DMS153 treated with DMSO at 0.1 percent for 48 hours (cell line): ENCODE data around the gene FOXP1.

ENCODE experiments used
- DNase-seq: peaks from one replicate; lab custom pipeline; 2025; ENCODE audit not compliant: unreplicated experiment; lab: John Stamatoyannopoulos, UW

Gene FOXP1

GRCh38 chr3:71488391-71488809 lies 95.1 kb downstream of the FOXP1 start:
- DNase-seq = no peak

DNA sequence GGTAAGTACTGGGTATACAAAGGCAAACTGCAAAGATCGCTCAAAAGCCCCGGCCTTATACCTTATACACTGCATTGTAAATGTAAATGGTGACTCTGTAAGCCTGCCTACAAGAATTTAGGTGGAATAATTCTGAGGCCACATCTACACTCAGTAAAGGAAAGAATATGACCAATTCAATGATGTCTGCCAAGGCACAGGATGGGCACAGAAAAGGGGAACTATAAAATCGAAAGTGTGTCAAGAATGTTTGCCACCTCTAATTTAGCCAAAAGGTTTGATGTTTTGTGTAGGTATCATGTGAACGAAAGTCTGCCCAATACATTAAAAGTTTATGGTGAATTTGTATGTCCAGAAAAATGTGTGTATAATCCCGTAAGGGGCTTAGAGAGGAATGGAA lies 96.1 kb downstream of the FOXP1 start:
- DNase-seq = no peak

- DNase-seq = no peak
These were observed 96.7 kb downstream of the FOXP1 start for GRCh38 chr3:71486831-71487230.

GRCh38 chr3:71485896-71486295 lies 97.6 kb downstream of the FOXP1 start:
- no peak for DNase-seq

DNA sequence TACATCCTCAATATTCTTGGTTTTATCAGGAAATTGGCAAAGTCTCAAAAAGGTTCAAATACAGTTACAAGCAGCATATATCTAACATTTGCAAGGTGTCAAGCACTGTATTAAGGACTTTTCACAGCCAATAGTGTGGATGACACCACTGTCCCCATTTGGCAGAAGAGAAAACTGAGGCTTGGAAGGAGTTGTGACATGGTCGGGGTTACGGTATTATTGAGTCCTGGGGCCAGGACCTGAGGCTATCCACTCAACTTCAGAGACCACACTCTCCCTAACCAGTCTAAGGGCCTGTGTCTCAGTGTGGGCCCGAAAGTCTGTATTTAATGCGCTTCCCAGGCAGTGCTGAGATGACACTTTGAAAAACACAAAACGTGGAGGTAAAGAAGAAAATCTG lies 99.1 kb downstream of the FOXP1 start:
- DNase-seq = no peak

DNA sequence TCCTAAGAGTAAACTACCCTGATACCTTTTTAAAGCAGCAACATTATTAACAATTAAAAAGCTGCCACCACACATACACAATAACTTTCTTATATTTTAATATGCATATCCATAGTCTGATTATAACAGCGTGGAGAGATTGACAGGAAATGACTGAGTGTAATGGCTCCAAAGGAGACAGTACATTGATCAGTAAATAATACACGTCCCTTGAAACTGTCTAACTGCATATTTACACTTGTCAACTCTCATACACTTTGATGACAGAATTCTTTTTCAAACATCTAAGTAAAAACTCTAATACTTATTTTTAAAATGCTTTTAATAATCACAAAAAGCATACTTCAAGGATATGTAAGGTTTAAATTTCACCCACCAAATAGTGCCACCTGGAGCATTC lies 99.5 kb downstream of the FOXP1 start:
- no peak for DNase-seq

DNA sequence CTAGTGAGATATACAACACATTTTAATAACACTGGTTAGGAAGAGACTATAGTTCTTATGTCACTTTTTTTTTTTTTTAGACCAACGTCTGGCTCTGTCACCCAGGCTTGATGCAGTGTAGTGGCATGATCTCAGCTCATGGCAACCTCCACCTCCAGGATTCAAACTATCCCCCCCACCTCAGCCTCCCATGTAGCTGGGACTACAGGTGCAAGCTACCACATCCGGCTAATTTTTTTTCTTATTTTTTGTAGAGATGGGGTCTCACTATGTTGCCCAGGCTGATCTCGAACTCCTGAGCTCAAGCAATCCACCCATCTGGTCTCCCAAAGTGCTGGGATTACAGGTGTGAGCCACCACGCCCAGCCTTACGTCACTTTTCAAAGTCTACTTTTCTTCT lies 100.8 kb downstream of the FOXP1 start:
- no peak for DNase-seq

DNA sequence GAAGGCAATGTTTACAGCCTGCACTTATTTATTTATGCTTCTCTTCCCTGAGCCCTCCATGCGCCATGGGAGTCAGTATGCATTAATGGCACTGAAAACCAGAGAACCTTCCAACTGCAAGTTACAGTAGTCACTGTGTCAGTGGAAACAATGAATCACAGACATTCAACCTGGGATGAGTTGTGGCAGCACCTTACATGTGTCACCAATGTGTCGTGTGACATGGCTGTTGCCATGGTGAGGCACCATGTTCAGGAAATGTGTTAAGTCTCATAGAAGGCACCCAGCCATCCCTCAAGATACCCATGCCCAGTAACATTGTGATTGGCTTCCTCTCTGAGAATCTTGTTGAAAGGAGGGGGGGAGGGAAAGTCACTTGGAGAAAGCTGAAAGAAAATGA lies 105.0 kb downstream of the FOXP1 start:
- no peak for DNase-seq

DNA sequence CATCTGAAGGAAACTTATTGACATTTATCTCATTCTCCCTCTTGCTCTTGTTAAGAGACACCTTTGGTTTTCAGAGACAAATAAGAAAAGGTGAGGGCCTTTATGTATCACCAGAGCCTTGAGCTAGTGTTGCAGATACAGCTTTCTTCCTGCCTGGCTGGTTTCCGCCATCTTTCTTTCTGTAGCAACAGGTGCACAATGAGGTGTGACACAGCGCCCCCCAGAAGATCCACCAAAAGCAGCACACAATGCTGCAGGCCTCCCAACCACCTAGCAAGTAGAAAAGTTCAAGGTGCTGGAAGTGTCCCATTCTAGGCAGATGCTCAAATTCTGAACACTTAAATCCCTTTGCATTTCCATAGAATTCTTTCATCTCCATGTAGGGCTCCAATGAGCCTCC lies 106.6 kb downstream of the FOXP1 start:
- no peak for DNase-seq

GRCh38 chr3:71469138-71469435 lies 114.4 kb downstream of the FOXP1 start:
- DNase-seq = no peak

DNA sequence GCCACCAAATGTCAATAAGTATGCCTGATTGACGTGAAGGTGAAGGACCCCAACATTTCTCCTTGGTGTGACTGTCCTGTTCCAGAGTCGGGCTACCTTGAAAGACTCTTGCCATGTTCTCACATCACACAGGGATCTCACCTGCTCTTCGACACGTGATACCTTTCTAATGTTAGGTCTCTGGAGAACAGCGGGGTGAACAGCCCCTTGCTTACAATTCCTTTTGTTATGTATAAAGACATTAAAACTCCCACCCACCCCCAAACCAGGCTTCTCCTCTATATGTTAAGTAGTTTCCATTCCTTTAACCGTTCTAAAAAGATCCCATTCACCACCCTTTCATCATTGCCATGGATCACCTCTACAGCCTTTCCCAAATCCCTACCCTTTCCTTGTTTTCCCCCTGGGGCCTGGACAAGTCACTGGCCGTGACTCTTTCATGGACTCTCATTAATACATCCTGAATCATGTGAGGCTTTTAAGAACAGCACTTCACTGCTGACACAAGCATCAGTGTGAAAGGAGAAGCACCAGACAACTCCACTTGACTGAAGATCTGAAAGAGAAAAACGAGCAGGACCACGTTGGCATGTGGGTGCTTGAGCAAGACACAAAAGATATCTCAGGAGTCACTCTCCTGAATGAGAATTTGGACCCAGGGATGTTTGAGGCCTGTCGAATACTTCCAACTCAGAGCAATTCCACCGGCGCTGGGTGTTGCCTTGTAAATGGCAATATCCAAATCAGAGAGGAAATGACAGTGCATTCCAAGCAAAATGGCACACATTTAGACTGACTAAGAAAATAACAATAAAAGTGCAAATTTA lies 115.0 kb downstream of the FOXP1 start:
- no peak for DNase-seq

DNA sequence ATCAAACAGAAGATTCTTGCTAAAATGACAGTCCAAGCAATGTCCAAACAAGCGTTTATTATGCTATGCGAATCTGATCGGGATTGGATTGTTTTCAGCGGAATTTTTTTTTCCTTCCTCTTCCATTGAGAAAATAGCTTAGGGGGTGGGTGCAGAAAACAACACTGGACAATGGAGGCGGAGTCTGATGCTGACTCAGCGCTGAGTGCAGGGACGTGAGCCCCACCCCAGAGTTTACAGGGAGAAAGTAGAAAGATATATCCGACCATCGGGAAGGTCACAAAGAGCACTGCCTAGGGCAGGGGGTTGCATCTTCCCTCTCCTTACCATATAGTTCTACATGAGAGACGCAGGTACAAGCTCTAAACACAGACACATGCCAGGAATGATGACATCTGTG lies 117.0 kb downstream of the FOXP1 start:
- DNase-seq = no peak

- DNase-seq = no peak
These were observed 118.0 kb downstream of the FOXP1 start for GRCh38 chr3:71465371-71466036.

GRCh38 chr3:71464613-71465012 lies 118.9 kb downstream of the FOXP1 start:
- DNase-seq = no peak

GRCh38 chr3:71463617-71464016 lies 119.9 kb downstream of the FOXP1 start:
- DNase-seq = no peak

DNA sequence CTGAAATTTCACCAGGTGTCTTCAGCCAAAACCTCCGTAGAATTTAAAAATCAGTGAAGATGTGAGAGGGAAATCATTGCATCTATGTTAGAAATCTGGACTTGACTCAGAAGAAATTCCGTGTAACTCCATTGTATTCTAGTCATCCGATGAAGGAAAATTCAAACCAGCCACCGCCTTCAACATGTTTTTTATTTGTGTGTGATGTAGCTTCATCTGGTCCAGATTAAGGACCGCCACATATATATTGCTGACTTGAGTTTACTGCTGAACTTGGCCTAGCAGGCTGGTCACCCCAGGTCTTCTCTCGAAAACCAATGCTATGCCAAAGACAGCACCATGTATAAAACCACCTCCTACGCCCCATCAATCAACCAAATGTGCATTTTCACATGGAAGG lies 120.9 kb downstream of the FOXP1 start:
- DNase-seq = no peak

DNA sequence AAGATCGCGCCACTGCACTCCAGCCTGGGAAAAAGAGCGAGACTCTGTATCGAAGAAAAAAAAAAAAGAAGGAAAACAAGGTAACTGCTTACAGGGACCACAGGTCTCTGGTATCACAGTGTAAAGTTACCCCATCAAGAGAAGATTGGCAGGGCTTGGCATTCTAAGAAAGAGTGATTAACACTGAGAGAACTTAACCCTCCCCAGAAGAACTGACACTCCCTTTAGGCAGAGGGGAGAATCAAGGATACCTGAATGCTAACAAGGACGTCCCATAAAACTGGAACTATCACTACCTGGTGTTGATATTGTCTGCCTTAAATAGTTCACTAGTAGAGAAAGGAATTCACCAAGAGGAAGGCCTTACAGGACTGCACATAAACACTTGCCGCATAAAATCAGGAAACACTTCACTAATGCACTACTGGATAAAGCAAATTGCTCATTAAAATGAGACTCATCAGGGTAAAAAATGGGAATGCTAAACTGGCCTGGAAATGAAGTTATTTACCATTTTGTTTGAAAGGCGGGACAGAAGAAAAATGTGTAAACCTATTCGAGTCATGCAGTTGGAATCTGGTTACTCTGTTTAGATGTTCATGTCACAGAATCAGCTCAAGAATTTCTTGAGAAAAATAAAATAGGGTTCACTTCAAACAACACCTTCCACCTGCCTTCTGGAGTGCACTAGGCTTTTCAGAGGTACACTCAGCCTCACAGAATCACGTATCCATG lies 121.6 kb downstream of the FOXP1 start:
- DNase-seq = no peak

DNA sequence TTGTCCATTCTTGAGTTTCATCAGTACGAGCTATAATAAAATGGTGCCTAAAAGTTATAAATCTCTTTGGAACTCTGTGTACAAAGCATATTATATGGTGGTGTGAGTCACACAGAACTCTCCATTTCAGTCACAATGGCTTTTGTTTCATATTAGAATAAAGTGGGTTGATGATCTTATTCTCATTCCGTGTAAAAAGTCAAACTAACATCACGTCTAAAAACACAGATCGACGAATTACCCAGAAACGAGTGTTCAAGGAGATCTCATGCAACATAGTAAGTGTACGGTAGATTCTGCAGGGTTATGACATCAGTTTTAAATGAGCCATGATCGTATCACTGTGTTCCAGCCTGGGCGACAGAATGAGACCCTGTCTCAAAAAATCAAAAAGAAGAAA lies 122.4 kb downstream of the FOXP1 start:
- no peak for DNase-seq

DNA sequence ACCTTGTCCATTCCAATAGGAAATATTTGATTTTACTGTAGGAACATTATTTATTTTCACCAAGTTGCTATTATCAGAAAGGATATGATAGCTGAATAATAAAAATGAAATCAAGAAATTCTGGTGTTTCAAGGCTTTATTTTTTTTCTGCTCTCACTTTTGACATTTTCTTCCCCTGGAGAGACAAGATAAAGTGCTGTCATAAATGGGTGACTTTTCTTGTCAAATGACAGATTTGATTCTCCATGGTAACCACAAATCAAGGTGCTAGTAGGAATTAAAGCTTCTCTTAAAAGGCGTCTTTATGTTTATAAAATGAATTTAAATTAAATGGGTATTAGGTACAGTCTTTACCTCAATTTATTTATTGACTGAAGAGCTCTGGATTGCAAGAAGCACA lies 124.6 kb downstream of the FOXP1 start:
- DNase-seq = no peak

DNA sequence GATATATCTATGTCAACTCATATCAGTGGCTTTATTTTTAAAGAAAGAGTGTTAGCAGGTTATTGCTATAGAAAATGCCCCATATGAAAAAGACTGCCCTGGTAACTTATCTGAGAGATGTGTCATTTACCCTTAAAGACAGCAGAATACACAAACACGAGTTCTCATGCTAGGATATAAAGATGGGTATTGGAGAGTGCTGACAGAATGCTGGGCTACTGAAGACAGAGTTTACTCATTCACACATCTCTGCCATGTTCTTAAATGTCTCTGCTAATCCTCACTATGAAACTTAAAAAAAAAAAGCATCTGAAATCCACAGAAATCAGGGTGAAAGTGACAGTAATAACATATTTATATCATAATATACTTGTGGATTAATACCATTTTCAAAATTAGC lies 126.7 kb downstream of the FOXP1 start:
- DNase-seq = no peak

DNA sequence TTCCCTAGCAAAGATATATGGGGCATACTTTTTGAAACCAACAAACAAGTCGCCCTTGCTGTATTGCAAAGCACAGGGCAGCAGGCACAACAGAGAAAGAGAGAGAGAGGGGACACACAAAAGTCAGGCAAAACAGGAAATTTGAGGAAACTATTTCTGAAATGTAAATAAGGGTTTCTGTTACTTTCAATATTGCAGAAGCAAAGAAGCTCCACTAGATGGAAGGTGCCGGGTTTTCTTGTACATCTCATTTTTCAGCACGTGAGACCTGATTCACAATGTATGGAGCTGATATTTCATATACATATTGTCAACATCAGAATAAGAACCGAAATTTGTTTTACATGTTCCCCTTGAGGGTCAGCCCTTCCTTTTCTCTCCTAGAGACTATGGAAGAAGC lies 127.4 kb downstream of the FOXP1 start:
- DNase-seq = no peak
